GM10847 (cell line): Measurements from ENCODE around the gene KIF26A.

Source experiments
- POLR2A ChIP-seq: IDR thresholded peaks from 2 replicates; pipeline ENCODE4 v1.6.1; 2011; ENCODE audit not compliant: insufficient read length; ENCODE audit errors: extremely low read depth

KIF26A gene

DNA sequence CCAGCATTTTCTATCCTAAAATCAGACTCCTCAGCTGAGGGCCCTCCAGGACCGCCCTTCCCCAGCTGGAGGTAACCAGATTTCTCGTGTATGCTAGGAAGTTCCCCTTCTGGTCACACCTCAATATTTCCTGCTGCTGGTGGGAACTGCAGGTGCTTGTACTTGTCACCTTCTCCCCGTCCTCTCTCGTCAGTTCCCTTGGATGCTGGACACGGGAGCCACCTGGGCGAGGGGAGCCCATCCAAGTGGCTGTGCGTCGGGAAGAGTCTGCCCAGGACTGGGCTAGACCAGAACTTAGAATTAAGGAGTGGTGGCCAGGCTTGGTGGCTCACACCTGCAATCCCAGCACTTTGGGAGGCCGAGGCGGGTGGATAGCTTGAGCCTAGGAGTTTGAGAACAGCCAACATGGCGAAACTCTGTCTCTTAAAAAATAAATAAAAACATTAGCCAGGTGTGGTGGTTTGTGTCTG lies 23.2 kb upstream of the KIF26A start:
- no peak for TF ChIP-seq POLR2A

DNA sequence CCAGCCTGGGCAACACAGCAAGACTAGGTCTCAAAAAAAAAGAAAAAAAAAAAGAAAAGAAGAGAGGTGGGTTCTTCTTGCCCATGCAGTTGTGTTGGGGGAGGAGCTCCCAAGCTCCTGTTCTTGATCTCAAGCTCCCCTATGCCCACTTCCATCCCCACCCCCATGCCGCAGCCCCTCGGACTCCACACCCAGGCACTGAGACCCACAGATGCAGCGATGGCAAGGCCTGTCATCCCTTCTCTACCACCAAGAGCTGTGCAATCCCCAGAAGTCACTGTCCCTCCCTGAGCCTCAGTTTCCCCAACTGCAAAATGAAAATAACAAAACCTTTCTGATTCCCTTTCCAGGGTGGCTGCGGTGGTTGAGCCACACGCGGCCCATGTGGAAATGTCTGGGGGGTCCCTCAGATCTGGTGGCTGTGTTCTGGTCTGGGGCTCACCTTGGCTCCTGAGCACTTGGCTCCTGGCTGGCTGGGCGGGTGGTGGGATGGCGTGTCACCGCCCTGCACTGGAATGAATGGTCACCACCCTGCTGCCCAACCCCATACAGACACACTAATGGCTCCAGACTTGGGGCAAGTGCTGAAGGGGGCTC lies 22.6 kb upstream of the KIF26A start:
- no peak for TF ChIP-seq POLR2A

DNA sequence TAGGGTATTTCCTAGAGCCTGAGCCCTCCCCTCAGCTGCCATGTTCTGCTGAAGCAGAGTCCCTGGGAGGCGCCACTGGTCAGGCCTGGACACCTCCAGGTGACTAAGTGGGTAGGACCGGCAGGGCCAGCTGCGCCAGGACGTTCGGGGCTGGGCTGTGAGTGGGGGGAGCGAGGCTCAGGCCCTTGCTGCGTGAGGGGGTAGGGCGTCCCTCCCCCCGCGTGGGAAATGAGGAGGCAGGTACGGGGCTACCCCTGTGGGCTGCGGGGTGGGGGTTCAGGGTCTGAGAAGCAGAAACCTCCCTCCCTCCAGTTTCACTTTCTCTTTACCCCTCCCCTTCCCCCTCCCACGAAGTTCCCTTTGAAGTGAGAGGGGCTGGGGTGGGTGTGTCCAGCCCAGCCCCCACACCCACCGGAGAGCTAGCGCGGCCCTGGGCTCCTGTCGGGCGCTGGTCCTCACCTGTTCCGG lies 22.1 kb upstream of the KIF26A start:
- TF ChIP-seq POLR2A: no peak

DNA sequence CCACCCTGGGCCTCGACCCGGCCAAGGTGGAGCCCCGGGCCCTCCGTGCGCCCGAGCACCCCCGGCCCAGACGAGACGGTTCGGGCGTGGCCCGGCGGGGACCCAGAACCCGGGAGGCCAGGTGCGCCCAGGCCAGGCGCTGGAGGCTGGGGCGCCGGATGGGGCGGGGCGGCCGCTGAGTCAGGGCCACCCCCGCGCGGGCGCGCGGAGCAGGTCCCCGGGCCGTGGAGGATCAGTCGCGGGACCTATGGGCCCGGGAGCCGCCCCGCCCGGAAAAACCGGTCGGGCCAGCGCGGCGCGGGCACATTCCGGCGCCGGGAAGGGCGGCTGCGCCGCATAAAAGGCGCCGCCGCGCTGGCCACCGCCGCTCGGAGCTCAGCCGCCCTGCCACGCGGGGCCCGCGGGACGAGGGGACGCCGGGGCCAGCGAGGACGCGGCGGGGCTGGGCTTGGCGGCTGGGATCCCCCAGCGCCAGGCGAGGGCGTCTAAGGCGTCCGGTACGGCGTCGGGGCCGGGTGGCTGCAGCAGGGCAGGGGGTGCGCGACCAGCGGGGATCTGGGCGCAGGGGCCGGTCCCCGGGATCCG lies 21.5 kb upstream of the KIF26A start:
- TF ChIP-seq POLR2A: no peak

DNA sequence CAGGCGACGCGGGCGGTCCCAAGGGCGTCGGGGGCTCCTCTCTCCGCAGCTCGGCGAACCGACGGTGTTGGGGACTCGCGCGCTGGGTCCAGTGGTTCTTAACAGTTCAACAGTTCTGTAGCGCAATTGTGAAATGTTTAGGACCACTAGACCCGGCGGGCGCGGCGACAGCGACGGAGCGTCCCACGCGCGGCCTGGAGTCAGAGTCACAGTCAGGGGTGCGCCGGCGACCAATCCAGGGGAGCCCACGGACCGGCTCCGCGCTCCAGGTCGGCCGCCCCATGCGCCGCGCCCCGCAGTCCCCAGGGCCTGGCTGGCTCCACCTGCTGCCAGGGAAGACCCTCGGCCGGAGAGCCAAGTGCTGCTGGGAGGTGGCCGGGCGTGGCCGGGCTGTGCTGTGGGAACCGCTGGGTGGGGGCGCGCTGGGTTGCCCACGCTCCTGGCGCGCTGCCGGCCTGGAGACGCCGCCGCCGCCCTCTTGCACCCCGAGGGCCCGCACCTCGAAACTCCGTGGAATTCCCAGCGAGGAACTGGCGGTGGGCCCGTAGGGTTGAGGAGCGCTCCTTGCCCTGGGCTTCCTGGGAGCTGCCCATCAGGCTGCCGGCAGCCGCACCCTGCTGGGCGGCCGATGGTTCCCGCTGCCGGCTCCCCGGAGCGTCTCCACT lies 20.9 kb upstream of the KIF26A start:
- TF ChIP-seq POLR2A: no peak

DNA sequence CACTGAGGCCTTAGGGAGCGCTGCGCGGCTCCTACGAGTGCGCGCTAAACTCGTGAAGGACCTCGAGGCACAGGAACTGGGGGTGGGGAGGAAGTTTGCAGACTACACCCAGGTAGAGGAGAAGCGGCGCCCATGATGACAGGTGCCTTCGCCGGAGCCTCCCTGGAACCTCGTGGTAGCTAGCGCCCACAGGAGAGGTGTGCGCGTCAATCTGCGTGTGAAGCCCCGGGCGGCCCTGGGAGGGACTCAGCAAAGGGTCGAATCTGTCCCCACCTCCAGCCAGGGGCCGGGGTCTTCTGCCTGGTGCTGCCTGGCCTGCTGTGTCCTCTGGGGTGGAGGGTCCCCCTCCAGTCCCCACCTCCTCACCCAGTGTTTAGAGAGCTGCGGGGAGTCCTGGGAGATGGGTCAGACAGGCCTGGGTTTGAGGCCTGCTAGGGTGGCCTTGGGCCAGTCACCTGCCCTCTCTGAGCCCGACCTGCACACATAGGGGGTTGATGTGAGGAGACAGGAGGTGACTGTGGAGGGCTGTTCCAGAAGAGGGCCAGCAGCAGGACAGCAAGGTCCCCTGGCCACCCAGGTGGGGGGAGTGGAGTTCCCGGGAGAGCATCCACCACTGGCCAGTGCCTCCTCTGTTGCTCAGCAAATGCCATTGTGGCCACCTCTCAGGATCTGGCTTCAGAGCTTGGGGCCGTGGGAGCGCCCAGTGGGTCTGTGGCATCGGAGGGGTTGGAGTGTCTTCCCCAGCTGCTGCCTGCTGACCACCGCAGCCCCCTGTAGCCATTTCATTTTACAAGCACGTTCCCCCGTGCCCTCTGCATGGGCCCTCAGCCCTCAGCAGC lies 20.2 kb upstream of the KIF26A start:
- no peak for TF ChIP-seq POLR2A

DNA sequence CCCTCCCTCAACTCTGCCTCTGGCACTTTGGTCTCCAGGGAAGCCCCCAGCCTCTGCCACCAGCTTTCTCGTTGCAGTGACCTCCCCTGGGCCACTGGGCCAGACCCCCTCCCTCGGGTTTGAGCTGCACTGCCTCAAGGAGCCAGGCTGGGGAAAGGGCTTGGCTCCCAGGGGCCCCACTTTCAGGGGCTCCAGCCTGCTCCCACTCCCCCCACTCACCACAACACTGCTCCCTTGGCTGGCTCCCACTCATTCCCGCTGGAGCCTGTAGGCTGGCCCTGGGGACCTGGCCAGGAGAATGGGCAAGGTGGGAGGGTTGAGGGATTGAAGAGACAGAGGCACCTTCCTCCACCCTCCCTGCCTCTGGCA lies 19.3 kb upstream of the KIF26A start:
- no peak for TF ChIP-seq POLR2A

DNA sequence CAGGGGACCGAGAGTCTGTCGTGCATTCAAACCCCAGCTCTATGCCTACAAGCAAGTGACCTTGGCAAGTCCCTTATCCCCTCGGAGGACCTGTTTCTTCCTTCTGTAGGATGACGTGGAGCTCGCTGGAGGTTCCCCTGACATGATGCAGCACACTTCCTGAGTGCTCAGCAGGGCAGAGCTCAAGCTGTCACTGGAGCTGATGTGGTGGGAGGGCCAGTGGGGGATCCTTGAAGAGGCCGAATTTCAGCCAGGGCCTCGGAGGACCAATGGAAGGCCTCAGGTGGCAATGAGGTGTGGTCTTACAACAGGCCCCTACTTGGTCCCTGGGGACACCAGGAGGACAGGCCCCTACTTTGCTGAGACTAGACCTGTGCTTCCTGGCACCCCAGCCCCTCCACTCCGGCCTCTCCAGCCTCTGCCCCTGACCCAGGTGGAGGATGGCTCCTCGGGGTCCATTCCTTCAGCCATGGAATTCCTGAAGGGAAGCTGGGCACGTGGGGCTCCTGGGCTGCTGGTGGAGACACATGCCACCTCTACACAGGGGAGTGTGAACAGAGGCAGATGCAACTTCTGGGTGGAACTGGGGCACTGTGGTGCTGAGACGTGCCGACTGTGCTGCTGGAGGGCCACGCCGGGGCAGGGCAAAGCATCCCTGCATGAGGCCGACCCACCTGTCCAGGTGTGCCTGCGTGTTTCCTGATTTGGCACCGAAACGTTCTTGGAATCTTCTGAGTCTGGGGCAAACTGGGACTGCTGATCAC lies 18.7 kb upstream of the KIF26A start:
- no peak for TF ChIP-seq POLR2A

DNA sequence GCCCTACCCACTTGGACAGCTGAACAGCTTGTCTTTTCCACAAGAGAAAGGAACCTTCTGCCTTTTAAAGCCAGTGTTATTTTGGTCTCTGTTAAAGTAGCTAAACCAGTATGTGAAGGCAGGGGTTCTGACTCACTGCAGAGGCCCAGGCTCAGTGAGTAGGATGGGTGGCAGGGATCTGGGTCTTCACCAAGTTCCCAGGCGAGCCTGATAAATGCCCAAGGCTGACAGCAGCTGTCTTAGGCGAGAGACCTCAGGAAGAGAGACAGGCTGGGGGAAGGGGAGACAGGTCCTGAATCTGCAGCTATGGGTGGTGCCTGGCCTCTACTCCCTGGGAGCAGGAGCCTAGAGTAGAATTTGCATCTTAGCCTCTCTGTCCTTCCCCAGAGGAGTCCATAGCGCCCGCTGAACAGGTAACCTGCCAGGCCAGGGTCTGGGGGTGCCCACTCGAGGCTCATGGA lies 18.1 kb upstream of the KIF26A start:
- TF ChIP-seq POLR2A: no peak

DNA sequence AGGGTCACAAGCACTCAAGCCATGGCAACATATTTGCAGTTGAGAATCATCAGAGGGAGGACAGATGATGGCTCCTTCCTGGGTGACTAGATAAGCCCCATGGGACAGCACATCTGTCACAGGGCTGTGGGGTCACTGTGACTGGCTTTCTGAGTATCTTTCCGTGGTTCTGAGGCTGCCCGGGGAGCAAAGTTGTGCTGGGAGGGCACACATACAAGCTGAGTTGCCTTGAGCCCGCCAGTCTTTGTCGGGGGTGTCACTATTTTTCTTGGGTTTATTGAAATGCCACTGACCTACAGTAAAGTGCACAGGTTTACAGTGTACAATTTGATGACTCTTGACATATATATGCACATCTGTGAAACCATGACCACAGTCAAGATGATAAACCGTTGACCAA lies 17.2 kb upstream of the KIF26A start:
- no peak for TF ChIP-seq POLR2A

DNA sequence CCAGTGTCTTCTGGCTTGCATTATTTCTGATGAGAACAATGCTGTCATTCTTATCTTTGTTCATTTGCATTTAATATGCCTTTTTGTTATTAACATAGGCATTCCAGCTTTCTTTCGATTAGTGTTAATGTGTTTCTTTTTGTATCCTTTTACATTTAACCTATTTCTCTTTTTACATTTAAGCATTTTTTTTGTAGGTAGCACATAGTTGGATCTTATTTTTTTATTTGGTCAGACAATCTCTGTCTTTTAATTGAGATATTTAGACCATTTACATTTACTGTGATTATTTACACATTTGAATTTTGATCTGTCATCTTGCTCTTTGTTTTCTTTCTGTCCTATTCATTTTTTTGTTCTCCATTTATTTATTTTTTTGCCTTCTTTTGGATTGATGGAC lies 14.5 kb upstream of the KIF26A start:
- TF ChIP-seq POLR2A: no peak

DNA sequence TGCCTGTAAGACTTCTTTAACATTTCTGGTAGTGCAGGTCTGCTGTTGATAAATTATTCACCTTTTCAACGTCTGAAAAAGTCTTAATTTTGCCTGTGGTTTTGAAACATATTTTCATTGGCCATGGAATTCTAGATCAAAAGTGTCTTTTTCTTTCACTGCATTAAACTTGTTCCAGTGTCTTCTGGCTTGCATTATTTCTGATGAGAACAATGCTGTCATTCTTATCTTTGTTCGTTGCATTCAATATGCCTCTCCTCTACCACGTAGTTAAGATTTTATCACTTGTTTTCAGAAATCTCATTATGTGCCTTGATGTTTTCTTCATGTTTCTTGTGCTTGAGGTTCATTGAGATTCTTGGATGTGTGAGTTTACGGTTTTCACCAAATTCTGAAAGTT lies 13.4 kb upstream of the KIF26A start:
- TF ChIP-seq POLR2A: no peak

DNA sequence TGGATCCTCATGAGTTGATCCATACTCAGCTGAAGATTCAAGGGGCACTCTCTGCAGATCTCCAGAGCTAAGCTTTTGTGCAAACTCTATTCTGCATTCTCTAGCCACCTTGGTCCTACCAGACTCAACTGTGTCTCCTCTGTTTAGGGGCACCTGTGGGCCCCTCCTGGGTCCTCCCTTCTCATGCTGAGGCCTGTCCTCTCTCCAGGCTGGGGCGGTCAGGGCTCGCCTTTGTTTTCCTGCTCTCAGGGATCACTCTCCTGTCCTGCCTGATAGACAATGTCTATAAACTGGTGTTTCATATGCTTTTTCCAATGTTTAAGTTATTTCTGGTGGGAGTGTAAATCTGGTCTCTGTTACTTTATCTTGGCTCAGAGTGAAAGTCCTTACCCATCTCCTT lies 11.6 kb upstream of the KIF26A start:
- no peak for TF ChIP-seq POLR2A

DNA sequence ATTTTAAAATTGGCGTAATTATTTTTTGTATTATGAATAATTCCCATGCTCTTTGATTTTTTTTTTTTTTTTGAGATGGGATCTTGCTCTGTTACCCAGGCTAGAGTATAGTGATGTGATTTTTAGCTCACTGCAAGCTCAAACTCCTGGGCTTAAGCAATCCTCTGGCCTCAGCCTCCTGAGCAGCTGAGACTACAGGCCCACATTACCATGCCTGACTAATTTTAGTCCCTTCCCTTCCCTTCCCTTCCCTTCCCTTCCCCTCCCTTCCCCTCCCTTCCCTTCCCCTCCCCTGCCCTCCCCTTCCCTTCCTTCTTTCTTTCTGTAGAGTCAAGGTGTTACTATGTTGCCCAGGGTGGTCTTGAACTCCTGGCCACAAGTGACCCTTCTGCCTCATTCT lies 9.4 kb upstream of the KIF26A start:
- TF ChIP-seq POLR2A: no peak

DNA sequence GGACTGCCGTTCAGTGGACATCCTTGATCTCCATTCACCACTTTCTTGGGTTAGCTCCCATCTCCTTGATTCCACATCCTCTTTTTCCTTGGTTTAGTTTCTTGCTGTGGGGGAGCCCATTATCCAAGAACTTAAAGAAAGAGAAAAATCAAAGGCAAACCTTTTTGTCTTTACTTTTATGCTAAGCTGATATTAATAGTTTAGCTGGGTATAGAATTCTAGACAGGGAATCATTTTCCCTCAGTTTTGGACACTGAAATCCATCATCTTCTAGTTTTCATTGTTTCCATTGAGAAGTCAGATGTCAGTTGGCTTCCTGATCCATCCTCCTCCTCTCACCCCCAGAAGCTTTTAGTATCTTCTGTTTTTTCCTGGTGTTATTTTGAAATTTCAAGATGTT lies 8.8 kb upstream of the KIF26A start:
- TF ChIP-seq POLR2A: no peak
